HepG2 (cell line): ENCODE results near the gene PATZ1. TPM values are rescaled to one million over a fixed set of nuclear protein-coding genes. Genes with fewer than 3 reads are reported as not detected.
A peak's percentile ranks its signal among the peaks of the same experiment; 100 is the strongest.

Experiments used
- EP300 ChIP-seq, 3 experiments: sonication (generic) in 1 of 3; formaldehyde crosslinking in 1 of 3; IDR thresholded peaks; 2 replicates each; pipeline versions ENCODE4 v1.5.1 to v1.6.1; 2011 to 2020; ENCODE audit warnings: low read depth in 2 of 3, low read length in 2 of 3, borderline replicate concordance in 1 of 3, improper control_type of control experiment in 1 of 3, mild to moderate bottlenecking in 1 of 3, missing genetic modification reagents in 1 of 3, moderate library complexity in 1 of 3
- FOXP4 ChIP-seq: sonication (generic); formaldehyde crosslinking; IDR thresholded peaks from 2 replicates; pipeline ENCODE4 v1.4.0; 2020; ENCODE audit warnings: missing genetic modification reagents
- KDM2A ChIP-seq: sonication (generic); formaldehyde crosslinking; IDR thresholded peaks from 2 replicates; pipeline ENCODE4 v1.4.0; 2020; ENCODE audit warnings: low read depth, missing genetic modification reagents, borderline replicate concordance
- MAFK ChIP-seq, 2 experiments: IDR thresholded peaks in 1 of 2; conservative IDR thresholded peaks in 1 of 2; 2 replicates each; pipeline ENCODE4 v1.6.1; 2011; ENCODE audit warnings: improper control_type of control experiment in 2 of 2, low read length in 2 of 2
- MIER2 ChIP-seq: IDR thresholded peaks from 2 replicates; pipeline ENCODE4 v1.6.1; 2016; ENCODE audit warnings: missing biosample characterization, missing genetic modification reagents
- NR2F6 ChIP-seq, 2 experiments: IDR thresholded peaks; 2 replicates each; pipeline ENCODE4 v1.6.1; 2016; ENCODE audit warnings: antibody characterized with exemption in 1 of 2, mild to moderate bottlenecking in 1 of 2
- ONECUT2 ChIP-seq: sonication (generic); formaldehyde crosslinking; IDR thresholded peaks from 2 replicates; pipeline ENCODE4 v1.4.0; 2020; ENCODE audit warnings: missing genetic modification reagents
- PPARG ChIP-seq: conservative IDR thresholded peaks from 2 replicates; pipeline ENCODE4 v1.6.1; 2016; ENCODE audit warnings: missing biosample characterization, missing genetic modification reagents
- RXRA ChIP-seq: sonication (generic); formaldehyde crosslinking; IDR thresholded peaks from 2 replicates; pipeline ENCODE4 v1.5.1; 2020; ENCODE audit warnings: missing genetic modification reagents
- SKI ChIP-seq: fragments of 450-650 bp; IDR thresholded peaks from one replicate; pipeline ENCODE4 v1.6.1; 2018; ENCODE audit warnings: mild to moderate bottlenecking; ENCODE audit not compliant: partially characterized antibody
- TRIM22 ChIP-seq: fragments of 450-650 bp; IDR thresholded peaks from 2 replicates; pipeline ENCODE4 v1.6.1; 2017
- ZBTB7B ChIP-seq: sonication (generic); formaldehyde crosslinking; IDR thresholded peaks from 2 replicates; pipeline ENCODE4 v1.4.0; 2020; ENCODE audit warnings: missing genetic modification reagents
- ZNF143 ChIP-seq: sonication (generic); formaldehyde crosslinking; IDR thresholded peaks from 2 replicates; pipeline ENCODE4 v1.4.0; 2020; ENCODE audit warnings: missing genetic modification reagents
- ZNF24 ChIP-seq: fragments of 450-650 bp; IDR thresholded peaks from 2 replicates; pipeline ENCODE4 v1.6.1; 2017; ENCODE audit warnings: antibody characterized with exemption, mild to moderate bottlenecking
- ZNF292 ChIP-seq: sonication (generic); formaldehyde crosslinking; IDR thresholded peaks from 2 replicates; pipeline ENCODE4 v1.8.1; 2022; ENCODE audit warnings: mild to moderate bottlenecking, low read depth, missing genetic modification reagents, borderline replicate concordance
- ZNF580 ChIP-seq: IDR thresholded peaks from 2 replicates; pipeline ENCODE4 v1.6.1; 2016; ENCODE audit warnings: low read depth, borderline replicate concordance
- ZNF713 ChIP-seq: sonication (generic); formaldehyde crosslinking; IDR thresholded peaks from 2 replicates; pipeline ENCODE4 v1.4.0; 2020; ENCODE audit warnings: mild to moderate bottlenecking, missing genetic modification reagents
- ZNF724P ChIP-seq: sonication (generic); formaldehyde crosslinking; IDR thresholded peaks from 2 replicates; pipeline ENCODE4 v1.8.0; 2022; ENCODE audit warnings: missing genetic modification reagents, borderline replicate concordance
- ZNF841 ChIP-seq: sonication (generic); formaldehyde crosslinking; IDR thresholded peaks from 2 replicates; pipeline ENCODE4 v1.8.1; 2023; ENCODE audit warnings: missing genetic modification reagents, borderline replicate concordance
- polyA plus RNA-seq, 8 experiments: library from polyadenylated mRNA; depleted of rRNA in 3 of 8; stranded (reverse) in 7 of 8; unstranded in 1 of 8; fragments of >200 nt; fragmentation: Illumina TruSeq in 4 of 8; extraction: Trizol in 4 of 8; gene quantifications; 2 replicates each; pipeline versions ENCODE4 v1.2.1 to v1.2.3, GENCODE V29; 2011 to 2016; ENCODE audit warnings: low read depth in 4 of 8, missing spikeins in 1 of 8, mixed read lengths in 1 of 8; ENCODE audit not compliant: insufficient read depth in 1 of 8
- total RNA-seq, 5 experiments: library from RNA; depleted of rRNA; stranded (reverse); fragments of >200 nt; fragmentation: Illumina TruSeq; extraction: Trizol; gene quantifications; 2 replicates each; pipeline ENCODE4 v1.2.3, GENCODE V29; 2016; ENCODE audit warnings: low read depth in 1 of 5
- TF ChIP-seq, protein P1 (sequence below): sonication (generic); formaldehyde crosslinking; IDR thresholded peaks from 2 replicates; pipeline ENCODE4 v1.9.0; 2022; ENCODE audit warnings: low read depth, missing genetic modification reagents
- TF ChIP-seq, protein P2 (sequence below): IDR thresholded peaks from 2 replicates; pipeline ENCODE4 v1.6.1; 2012; ENCODE audit warnings: low read depth, low read length, improper control_type of control experiment

The PATZ1 gene
- total and polyA plus RNA-seq, 2 of the 13 experiments (the other 11 are each of a cell fraction or from before 2014, with no cell fraction given), result 24.9 to 30.5 TPM

- TF ChIP-seq ZNF724P (0 out of 2 replicates have a peak, but pooled peaks have one; percentile 14), ZNF580 (CRISPR knock-in tag) (peak; percentile 43; the same call in 1 of the 2 replicates), RXRA (CRISPR knock-in tag) (peak; percentile 64; the same call in 1 of the 2 replicates), FOXP4 (CRISPR knock-in tag) (peak; percentile 79), ZNF24 (0 out of 2 replicates have a peak, but pooled peaks have one; percentile 26), SKI (peak; percentile 82), ZNF292 (peak; percentile 48; the same call in 1 of the 2 replicates), EP300 (IDR thresholded peaks at IDR 0.05; ENCODE audit: low read depth in 2 of 2, low read length in 2 of 2) (peak in 1 of 2 experiments; percentile 49; a peak in 1 of 4 replicates), EP300 (CRISPR knock-in tag; IDR thresholded peaks at IDR 0.05; ENCODE audit: borderline replicate concordance) (no peak), ZNF143 (0 out of 2 replicates have a peak, but pooled peaks have one; percentile 11), ZNF713 (no peak), MIER2 (no peak), MAFK (conservative IDR thresholded peaks at IDR 0.05 in 1 of 2, IDR thresholded peaks at IDR 0.05 in 1 of 2; ENCODE audit: low read length in 2 of 2) (peak; percentile 25 to 27; a peak in 2 of 4 replicates), NR2F6 (IDR thresholded peaks at IDR 0.05) (peak; percentile 47; the same call in 1 of the 2 replicates), NR2F6 (CRISPR knock-in tag; IDR thresholded peaks at IDR 0.05) (peak; percentile 44; the same call in 1 of the 2 replicates), PPARG (CRISPR knock-in tag) (peak; percentile 29; the same call in 1 of the 2 replicates), ZNF841 (CRISPR knock-in tag) (no peak), ZBTB7B (CRISPR knock-in tag) (0 out of 2 replicates have a peak, but pooled peaks have one; percentile 30), TRIM22 (no peak), KDM2A (CRISPR knock-in tag) (no peak; the same call in 1 of the 2 replicates), ONECUT2 (CRISPR knock-in tag) (peak; percentile 74; the same call in 1 of the 2 replicates)
- TF ChIP-seq, protein P1, sequence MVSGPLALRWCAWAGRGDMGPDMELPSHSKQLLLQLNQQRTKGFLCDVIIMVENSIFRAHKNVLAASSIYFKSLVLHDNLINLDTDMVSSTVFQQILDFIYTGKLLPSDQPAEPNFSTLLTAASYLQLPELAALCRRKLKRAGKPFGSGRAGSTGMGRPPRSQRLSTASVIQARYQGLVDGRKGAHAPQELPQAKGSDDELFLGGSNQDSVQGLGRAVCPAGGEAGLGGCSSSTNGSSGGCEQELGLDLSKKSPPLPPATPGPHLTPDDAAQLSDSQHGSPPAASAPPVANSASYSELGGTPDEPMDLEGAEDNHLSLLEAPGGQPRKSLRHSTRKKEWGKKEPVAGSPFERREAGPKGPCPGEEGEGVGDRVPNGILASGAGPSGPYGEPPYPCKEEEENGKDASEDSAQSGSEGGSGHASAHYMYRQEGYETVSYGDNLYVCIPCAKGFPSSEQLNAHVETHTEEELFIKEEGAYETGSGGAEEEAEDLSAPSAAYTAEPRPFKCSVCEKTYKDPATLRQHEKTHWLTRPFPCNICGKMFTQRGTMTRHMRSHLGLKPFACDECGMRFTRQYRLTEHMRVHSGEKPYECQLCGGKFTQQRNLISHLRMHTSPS (CRISPR knock-in tag), result peak; percentile 29; the same call in 1 of the 2 replicates
- TF ChIP-seq, protein P2, sequence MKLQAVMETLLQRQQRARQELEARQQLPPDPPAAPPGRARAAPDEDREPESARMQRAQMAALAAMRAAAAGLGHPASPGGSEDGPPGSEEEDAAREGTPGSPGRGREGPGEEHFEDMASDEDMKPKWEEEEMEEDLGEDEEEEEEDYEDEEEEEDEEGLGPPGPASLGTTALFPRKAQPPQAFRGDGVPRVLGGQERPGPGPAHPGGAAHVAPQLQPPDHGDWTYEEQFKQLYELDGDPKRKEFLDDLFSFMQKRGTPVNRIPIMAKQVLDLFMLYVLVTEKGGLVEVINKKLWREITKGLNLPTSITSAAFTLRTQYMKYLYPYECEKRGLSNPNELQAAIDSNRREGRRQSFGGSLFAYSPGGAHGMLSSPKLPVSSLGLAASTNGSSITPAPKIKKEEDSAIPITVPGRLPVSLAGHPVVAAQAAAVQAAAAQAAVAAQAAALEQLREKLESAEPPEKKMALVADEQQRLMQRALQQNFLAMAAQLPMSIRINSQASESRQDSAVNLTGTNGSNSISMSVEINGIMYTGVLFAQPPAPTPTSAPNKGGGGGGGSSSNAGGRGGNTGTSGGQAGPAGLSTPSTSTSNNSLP, result 0 out of 2 replicates have a peak, but pooled peaks have one; percentile 30
These were observed 6.9 kb downstream of the PATZ1 start (continued) for GRCh38 chr22:31339148-31339832.
